WTC11 (cell line): ENCODE measurements around the gene ZNF439.

Experiments
- CTCF ChIP-seq: fragments of 200-600 bp; IDR thresholded peaks from 2 replicates; pipeline ENCODE4 v1.8.0; 2022; ENCODE audit warnings: antibody characterized with exemption
- FOXJ3 ChIP-seq: sonication (generic); formaldehyde crosslinking; IDR thresholded peaks from 2 replicates; pipeline ENCODE4 v1.9.0; 2021; ENCODE audit warnings: missing genetic modification reagents, mild to moderate bottlenecking, borderline replicate concordance
- TF ChIP-seq, protein P1 (sequence below): sonication (generic); formaldehyde crosslinking; IDR thresholded peaks from 2 replicates; pipeline ENCODE4 v1.8.1; 2022; ENCODE audit warnings: low read depth, missing genetic modification reagents, borderline replicate concordance

- no peak for TF ChIP-seq FOXJ3 (CRISPR knock-in tag)
- TF ChIP-seq CTCF: no peak
- TF ChIP-seq, protein P1, sequence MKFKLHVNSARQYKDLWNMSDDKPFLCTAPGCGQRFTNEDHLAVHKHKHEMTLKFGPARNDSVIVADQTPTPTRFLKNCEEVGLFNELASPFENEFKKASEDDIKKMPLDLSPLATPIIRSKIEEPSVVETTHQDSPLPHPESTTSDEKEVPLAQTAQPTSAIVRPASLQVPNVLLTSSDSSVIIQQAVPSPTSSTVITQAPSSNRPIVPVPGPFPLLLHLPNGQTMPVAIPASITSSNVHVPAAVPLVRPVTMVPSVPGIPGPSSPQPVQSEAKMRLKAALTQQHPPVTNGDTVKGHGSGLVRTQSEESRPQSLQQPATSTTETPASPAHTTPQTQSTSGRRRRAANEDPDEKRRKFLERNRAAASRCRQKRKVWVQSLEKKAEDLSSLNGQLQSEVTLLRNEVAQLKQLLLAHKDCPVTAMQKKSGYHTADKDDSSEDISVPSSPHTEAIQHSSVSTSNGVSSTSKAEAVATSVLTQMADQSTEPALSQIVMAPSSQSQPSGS (CRISPR knock-in tag): no peak
Measured at GRCh38 chr19:11806354-11807098, 42.0 kb upstream of the ZNF439 start.
